PC-3 (cell line): Measurements from ENCODE around the gene PLEKHA6. TPM values are rescaled to one million over a fixed set of nuclear protein-coding genes. Genes with fewer than 3 reads are reported as not detected.
A peak's percentile ranks its signal among the peaks of the same experiment; 100 is the strongest.

Experiments
- ATAC-seq: fragments of 200-7000 bp; cut with Tn5 transposase; 2 replicates; pipeline ENCODE4 v1.9.1; 2020; ENCODE audit warnings: mild to moderate bottlenecking, moderate library complexity
- BruUV-seq: library from RNA; stranded (reverse); fragments of 400-500 nt; replicated peaks from 2 replicates; lab custom pipeline; 2021; lab: Mats Ljungman, UMichigan
- CTCF ChIA-PET: fragments of 300-600 bp; sonication (Branson Sonifier 250); formaldehyde crosslinking; loops from one replicate; lab custom pipeline; 2022; ENCODE audit warnings: antibody characterized with exemption; lab: Charles Lee
- POLR2A ChIA-PET: fragments of 300-600 bp; sonication (Branson Sonifier 250); formaldehyde crosslinking; loops from one replicate; lab custom pipeline; 2022; ENCODE audit warnings: antibody characterized with exemption; ENCODE audit not compliant: unreplicated experiment; lab: Charles Lee
- DNase-seq: peaks from one replicate; pipeline ENCODE4 v3.0.0-alpha.2; 2015
- H2AFZ ChIP-seq: fragments of 300-600 bp; sonication (generic); 2 replicates; pipeline ENCODE4 v1.6.0; 2016; ENCODE audit warnings: antibody characterized with exemption, low read length
- H3F3A ChIP-seq: fragments of 300-600 bp; sonication (generic); one replicate; pipeline ENCODE4 v1.6.0; 2017; ENCODE audit warnings: antibody characterized with exemption, low read length, control low read depth, mild to moderate bottlenecking; ENCODE audit not compliant: unreplicated experiment
- H3K27ac ChIP-seq: fragments of 300-600 bp; sonication (generic); 2 replicates; pipeline ENCODE4 v1.5.1; 2016; ENCODE audit warnings: mild to moderate bottlenecking, low read length
- H3K27me3 ChIP-seq: fragments of 300-600 bp; sonication (generic); 2 replicates; pipeline ENCODE4 v1.6.1; 2016; ENCODE audit warnings: low read length, mixed read lengths
- H3K36me3 ChIP-seq: fragments of 300-600 bp; sonication (generic); 2 replicates; pipeline ENCODE4 v1.6.1; 2016; ENCODE audit warnings: low read depth, mixed run types, low read length, mixed read lengths
- H3K4me1 ChIP-seq: fragments of 300-600 bp; sonication (generic); 2 replicates; pipeline ENCODE4 v1.5.1; 2016; ENCODE audit warnings: low read length; ENCODE audit not compliant: insufficient read depth
- H3K4me2 ChIP-seq: fragments of 300-600 bp; sonication (generic); 2 replicates; pipeline ENCODE4 v1.6.0; 2016; ENCODE audit warnings: low read length
- H3K4me3 ChIP-seq: fragments of 300-600 bp; sonication (generic); 2 replicates; pipeline ENCODE4 v1.5.1; 2016; ENCODE audit warnings: mild to moderate bottlenecking, low read length, mixed read lengths
- H3K79me2 ChIP-seq: fragments of 300-600 bp; sonication (generic); 2 replicates; pipeline ENCODE4 v1.6.1; 2017; ENCODE audit warnings: low read length, mixed read lengths
- H3K9ac ChIP-seq: fragments of 300-600 bp; sonication (generic); 2 replicates; pipeline ENCODE4 v1.6.0; 2016; ENCODE audit warnings: mild to moderate bottlenecking, low read length
- H3K9me2 ChIP-seq: fragments of 300-600 bp; sonication (generic); replicated peaks from 2 replicates; pipeline ENCODE4 v1.6.1; 2016; ENCODE audit warnings: mixed run types, low read length, mixed read lengths
- H3K9me3 ChIP-seq: fragments of 300-600 bp; sonication (generic); 2 replicates; pipeline ENCODE4 v1.6.1; 2016; ENCODE audit warnings: low read length, mixed read lengths
- H4K20me1 ChIP-seq: fragments of 300-600 bp; sonication (generic); 2 replicates; pipeline ENCODE4 v1.6.1; 2016; ENCODE audit warnings: low read length, mixed read lengths
- CTCF ChIP-seq: fragments of 300-600 bp; sonication (generic); conservative IDR thresholded peaks from 2 replicates; pipeline ENCODE4 v1.5.1; 2017; ENCODE audit warnings: antibody characterized with exemption, low read depth, mild to moderate bottlenecking, low read length
- EZH2 ChIP-seq: fragments of 300-600 bp; sonication (generic); IDR thresholded peaks from one replicate; pipeline ENCODE4 v1.6.1; 2017; ENCODE audit warnings: antibody characterized with exemption, mild to moderate bottlenecking, low read length; ENCODE audit not compliant: unreplicated experiment
- EZH2phosphoT487 ChIP-seq: fragments of 300-600 bp; sonication (generic); IDR thresholded peaks from 2 replicates; pipeline ENCODE4 v1.6.1; 2018; ENCODE audit warnings: mild to moderate bottlenecking, antibody characterized with exemption, low read length, borderline replicate concordance
- intact Hi-C: fragments of 100-400 bp; cut with micrococcal nuclease; formaldehyde crosslinking; loops from 2 replicates; pipeline ENCODE4 v1.9.0; 2023
- total RNA-seq: library from RNA; depleted of rRNA; stranded (reverse); fragments of >200 nt; gene quantifications from 2 replicates; pipeline ENCODE4 v1.2.3, GENCODE V29; 2014

PLEKHA6 gene
- total RNA-seq, 1 experiment from 2014 or later, result 53.8 TPM

- intact Hi-C loops, result no loop called here
- H3K4me2 ChIP-seq, result no peak overlapping the region
- no peaks in the 10 kb centered on the region for H3F3A ChIP-seq
- no peaks in the 10 kb centered on the region for H3K36me3 ChIP-seq
- H3K9me3 ChIP-seq, result no peaks in the 10 kb centered on the region
- H3K9me2 ChIP-seq, result no peaks in the 10 kb centered on the region
- DNase-seq (no peak), ATAC-seq (no peak)
- H3K27ac ChIP-seq, result no peak overlapping the region
- TF ChIP-seq EZH2phosphoT487 (no peak), EZH2 (no peak), CTCF (no peak)
- H3K4me3 ChIP-seq, result no peak overlapping the region
- H4K20me1 ChIP-seq, result no peaks in the 10 kb centered on the region
- no TSS peak for BruUV-seq
- no peak overlapping the region for H3K9ac ChIP-seq
- CTCF ChIA-PET, result interaction anchor here (0.7 kb wide), 1 partner anchor 332 kb away, joined by 4 read pairs; no protein-coding TSS in a partner anchor
- peaks cover 34% of the 10 kb centered on the region for H3K4me1 ChIP-seq
- H3K79me2 ChIP-seq, result no peaks in the 10 kb centered on the region
- POLR2A ChIA-PET, result no interaction called here
- H2AFZ ChIP-seq, result no peak overlapping the region
- H3K27me3 ChIP-seq, result no peaks in the 10 kb centered on the region
Observed at GRCh38 chr1:204192589-204193352, 167.0 kb downstream of the PLEKHA6 start.

GRCh38 chr1:204192046-204192445 lies 167.7 kb downstream of the PLEKHA6 start:
- Histone ChIP-seq H3F3A (no peaks in the 10 kb centered on the region), H3K4me1 (peaks cover 34% of the 10 kb centered on the region), H3K4me2 (no peak overlapping the region), H2AFZ (no peak overlapping the region), H3K9me3 (no peaks in the 10 kb centered on the region), H3K4me3 (no peak overlapping the region), H3K36me3 (no peaks in the 10 kb centered on the region), H3K27ac (no peak overlapping the region), H3K27me3 (no peaks in the 10 kb centered on the region), H3K9ac (no peak overlapping the region), H4K20me1 (no peaks in the 10 kb centered on the region), H3K79me2 (no peaks in the 10 kb centered on the region), H3K9me2 (no peaks in the 10 kb centered on the region)
- ChIA-PET CTCF (interaction anchor here (0.7 kb wide), 1 partner anchor 332 kb away, joined by 4 read pairs; no protein-coding TSS in a partner anchor), POLR2A (interaction anchor here (0.5 kb wide), 1 partner anchor 186 kb away, joined by 3 read pairs; no protein-coding TSS in a partner anchor)
- TF ChIP-seq CTCF (no peak), EZH2phosphoT487 (no peak), EZH2 (no peak)
- no TSS peak for BruUV-seq
- ATAC-seq (no peak), DNase-seq (no peak)
- intact Hi-C loops, result no loop called here

- DNase-seq, result no peak
- Histone ChIP-seq H3K9me2 (no peaks in the 10 kb centered on the region), H3K79me2 (no peaks in the 10 kb centered on the region), H2AFZ (no peak overlapping the region), H3K36me3 (no peaks in the 10 kb centered on the region), H3K4me3 (no peak overlapping the region), H3K9me3 (no peaks in the 10 kb centered on the region), H4K20me1 (no peaks in the 10 kb centered on the region), H3K4me2 (no peak overlapping the region), H3K9ac (no peak overlapping the region), H3K27me3 (no peaks in the 10 kb centered on the region), H3K27ac (no peak overlapping the region), H3F3A (no peaks in the 10 kb centered on the region), H3K4me1 (peaks cover 34% of the 10 kb centered on the region)
- intact Hi-C loops, result loop anchor here (2.0 kb wide), 1 partner anchor 17 kb away; no protein-coding TSS in a partner anchor
- TF ChIP-seq EZH2 (no peak), CTCF (no peak), EZH2phosphoT487 (no peak)
- TSS peak; percentile 57 for BruUV-seq
- CTCF ChIA-PET, result interaction anchor here (0.9 to 1.9 kb wide), 4 partner anchors 15 to 29 kb away, joined by 3 to 5 read pairs (median 4); no protein-coding TSS in a partner anchor
- POLR2A ChIA-PET, result interaction anchor here (0.5 kb wide), 1 partner anchor 187 kb away, joined by 3 read pairs; no protein-coding TSS in a partner anchor
- ATAC-seq, result no peak
Observed at GRCh38 chr1:204191456-204191855, 168.3 kb downstream of the PLEKHA6 start.
